D721Med (cell line): ENCODE measurements around the gene KLHDC9.
"Not testable (repeated sequence)": the region's sequence is repeated elsewhere in the genome, so short reads cannot be mapped to it uniquely, and the experiment has no call there.

ENCODE experiments used
- DNase-seq: peaks from one replicate; pipeline ENCODE4 v3.0.0; 2011; ENCODE audit warnings: low spot score; ENCODE audit not compliant: insufficient read length
- FAIRE-seq: peaks from 2 replicates; lab custom pipeline; 2011; peaks lifted over from hg19 to GRCh38; lab: Jason Lieb, UNC
- CTCF ChIP-seq: IDR thresholded peaks from 2 replicates; pipeline ENCODE4 v1.5.1; 2012; ENCODE audit warnings: mild to moderate bottlenecking, control low read depth; ENCODE audit not compliant: insufficient read depth; ENCODE audit errors: missing control alignments

The KLHDC9 gene

GRCh38 chr1:161113915-161114314 is 15.8 kb downstream of the KLHDC9 start:
- FAIRE-seq (no peak), DNase-seq (no peak)
- TF ChIP-seq CTCF: no peak

- no peak for FAIRE-seq
- no peak for DNase-seq
- no peak for TF ChIP-seq CTCF
These were observed 16.4 kb downstream of the KLHDC9 start for GRCh38 chr1:161114556-161114955.

- DNase-seq: no peak
- TF ChIP-seq CTCF: no peak
These were observed 17.1 kb downstream of the KLHDC9 start for GRCh38 chr1:161115132-161115711.

GRCh38 chr1:161115961-161116360 is 17.8 kb downstream of the KLHDC9 start:
- FAIRE-seq, DNase-seq: not testable (repeated sequence)

More at GRCh38 chr1:161115132-161115711, 17.1 kb downstream of the KLHDC9 start:
- FAIRE-seq: no peak

- DNase-seq: peak; percentile 92
- FAIRE-seq: no peak
- TF ChIP-seq CTCF: no peak
These were observed 19.8 kb downstream of the KLHDC9 start, which contains the start of the genes NIT1 and PFDN2 for GRCh38 chr1:161117759-161118581. NIT1 (plus strand) TSS chr1:161118105; CDS start chr1:161118177, 72 bp downstream. PFDN2 (minus strand) TSS chr1:161118037; CDS start chr1:161118026, 11 bp downstream.

- peak; percentile 21 for TF ChIP-seq CTCF
- FAIRE-seq (no peak), DNase-seq (no peak)
These were observed 21.1 kb downstream of the KLHDC9 start for GRCh38 chr1:161119092-161119903.

GRCh38 chr1:161121042-161121650 is 23.0 kb downstream of the KLHDC9 start:
- TF ChIP-seq CTCF: no peak
- FAIRE-seq (no peak), DNase-seq (no peak)
